GM18868 (cell line): ENCODE measurements around the gene FAM83G.
"Not testable (repeated sequence)": the region's sequence is repeated elsewhere in the genome, so short reads cannot be mapped to it uniquely, and the experiment has no call there.

Experiments used
- ATAC-seq: cut with Tn5 transposase; IDR thresholded peaks from one replicate; pipeline ENCODE4 v1.9.1; 2021; ENCODE audit warnings: mild to moderate bottlenecking, moderate library complexity; ENCODE audit not compliant: unreplicated experiment

The FAM83G gene

GRCh38 chr17:18956581-18956980 is 48.0 kb downstream of the FAM83G start:
- ATAC-seq = no peak

GRCh38 chr17:18956021-18956420 is 48.5 kb downstream of the FAM83G start:
- ATAC-seq = not testable (repeated sequence)

DNA sequence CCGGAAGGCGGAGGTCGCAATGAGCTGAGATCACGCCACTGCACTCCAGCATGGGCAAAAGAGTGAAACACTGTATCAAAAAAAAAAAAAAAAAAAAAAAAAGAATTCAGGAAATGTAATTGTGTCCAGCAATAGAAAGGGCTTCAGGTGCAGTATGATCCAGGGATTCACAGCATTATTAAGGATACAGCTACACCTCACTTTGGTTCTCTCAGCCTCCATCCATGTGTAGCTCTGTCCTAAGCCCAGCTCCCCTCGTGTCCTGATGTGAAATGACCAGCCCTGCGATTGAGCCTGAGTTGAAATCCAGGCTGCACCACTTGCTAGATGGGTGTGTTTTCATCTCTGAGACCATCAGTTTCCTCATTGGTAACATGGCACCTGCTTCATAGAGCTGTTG is 49.6 kb downstream of the FAM83G start:
- ATAC-seq = no peak

GRCh38 chr17:18954321-18954720 is 50.2 kb downstream of the FAM83G start:
- no peak for ATAC-seq

- ATAC-seq = no peak
These were observed 51.3 kb downstream of the FAM83G start for GRCh38 chr17:18953231-18953728.

- no peak for ATAC-seq
These were observed 52.4 kb downstream of the FAM83G start, which contains the start of gene SLC5A10 for GRCh38 chr17:18951941-18952842. TSS of gene SLC5A10 (plus strand) at chr17:18952165. CDS start at chr17:18952206, 41 bp downstream.

DNA sequence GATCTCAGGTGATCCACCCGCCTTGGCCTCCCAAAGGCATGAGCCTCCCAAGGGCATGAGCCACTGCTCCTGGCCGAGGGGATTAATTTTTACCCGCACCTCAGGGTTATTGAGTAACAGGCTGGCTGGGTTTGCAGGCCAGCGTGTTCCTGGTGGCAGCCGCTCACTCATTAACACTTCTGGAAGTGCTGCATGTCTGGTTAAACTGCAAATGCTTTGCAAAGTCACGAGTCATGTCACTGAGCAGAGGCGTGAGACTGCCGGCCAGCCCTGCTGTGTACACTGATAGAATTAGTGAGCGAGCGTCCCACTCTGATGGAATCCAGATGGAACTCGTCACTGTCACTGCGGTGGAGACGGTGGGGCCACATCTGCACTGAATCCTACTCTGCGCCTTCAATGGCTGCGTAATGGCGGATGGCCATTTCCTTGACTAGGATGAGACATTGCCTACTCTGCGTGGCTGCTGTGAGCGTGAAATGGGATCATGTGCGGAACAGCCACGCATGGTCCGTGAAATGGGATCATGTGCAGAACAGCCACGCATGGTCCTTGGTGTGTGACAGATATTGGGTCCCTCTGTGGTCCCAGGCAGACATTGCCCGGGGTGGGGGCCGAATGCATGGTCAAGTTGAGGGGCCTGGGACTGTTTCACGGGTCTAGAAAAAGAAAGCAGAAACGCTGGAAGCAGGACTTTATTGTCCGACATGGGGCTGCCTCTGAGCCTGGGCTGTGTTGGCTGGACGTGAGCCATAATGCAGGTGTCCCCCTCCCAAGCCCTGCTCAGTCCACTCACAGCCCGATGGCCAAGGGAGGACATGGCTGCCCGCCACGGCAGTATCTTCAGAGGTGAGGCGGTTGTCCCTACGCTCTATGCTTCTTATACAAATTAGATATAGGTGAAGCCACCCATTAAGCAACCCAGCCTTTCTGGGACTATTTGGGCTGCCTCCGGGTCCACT is 53.3 kb downstream of the FAM83G start:
- no peak for ATAC-seq

DNA sequence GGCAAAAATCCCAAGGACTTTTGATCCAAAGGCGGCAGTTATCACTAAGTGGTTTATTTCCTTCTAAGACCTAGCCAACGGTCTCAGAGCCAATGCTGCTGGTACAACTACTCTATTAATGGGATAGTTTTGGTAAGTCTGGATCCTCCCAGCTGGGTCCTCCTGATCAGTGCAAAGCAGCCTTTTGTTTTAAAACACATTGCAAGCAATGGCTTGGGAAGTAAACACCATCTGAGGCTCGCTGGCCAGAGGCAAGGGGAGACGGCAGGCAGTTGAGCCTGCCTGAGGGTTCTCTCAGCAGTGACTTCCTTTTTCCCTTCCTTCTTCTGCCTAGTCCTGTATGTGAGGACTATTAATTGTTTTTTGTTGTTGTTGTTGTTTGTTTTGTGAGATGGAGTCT is 54.2 kb downstream of the FAM83G start:
- no peak for ATAC-seq

GRCh38 chr17:18949566-18949965 is 55.0 kb downstream of the FAM83G start:
- no peak for ATAC-seq

GRCh38 chr17:18948476-18949006 is 56.0 kb downstream of the FAM83G start:
- ATAC-seq = no peak

- no peak for ATAC-seq
These were observed 56.7 kb downstream of the FAM83G start for GRCh38 chr17:18947866-18948265.

- no peak for ATAC-seq
These were observed 58.0 kb downstream of the FAM83G start for GRCh38 chr17:18946536-18946935.

- ATAC-seq = no peak
These were observed 59.9 kb downstream of the FAM83G start for GRCh38 chr17:18944646-18945045.

DNA sequence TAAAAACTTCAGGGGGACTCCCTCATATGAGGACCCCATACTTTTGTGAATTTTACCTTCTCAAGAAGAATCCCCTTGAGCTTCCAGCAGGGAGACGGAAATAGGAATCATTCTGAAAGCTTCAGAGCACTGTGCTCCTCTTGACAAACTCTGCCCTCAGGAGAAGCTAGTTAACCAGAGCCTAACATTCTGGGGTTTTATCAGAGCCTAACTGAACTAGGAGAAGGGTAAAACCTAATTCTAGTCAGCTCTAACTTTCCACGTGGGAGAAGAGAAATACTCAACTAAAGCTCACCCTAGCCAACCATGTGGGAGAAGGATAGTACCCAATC is 65.9 kb downstream of the FAM83G start:
- ATAC-seq = no peak

DNA sequence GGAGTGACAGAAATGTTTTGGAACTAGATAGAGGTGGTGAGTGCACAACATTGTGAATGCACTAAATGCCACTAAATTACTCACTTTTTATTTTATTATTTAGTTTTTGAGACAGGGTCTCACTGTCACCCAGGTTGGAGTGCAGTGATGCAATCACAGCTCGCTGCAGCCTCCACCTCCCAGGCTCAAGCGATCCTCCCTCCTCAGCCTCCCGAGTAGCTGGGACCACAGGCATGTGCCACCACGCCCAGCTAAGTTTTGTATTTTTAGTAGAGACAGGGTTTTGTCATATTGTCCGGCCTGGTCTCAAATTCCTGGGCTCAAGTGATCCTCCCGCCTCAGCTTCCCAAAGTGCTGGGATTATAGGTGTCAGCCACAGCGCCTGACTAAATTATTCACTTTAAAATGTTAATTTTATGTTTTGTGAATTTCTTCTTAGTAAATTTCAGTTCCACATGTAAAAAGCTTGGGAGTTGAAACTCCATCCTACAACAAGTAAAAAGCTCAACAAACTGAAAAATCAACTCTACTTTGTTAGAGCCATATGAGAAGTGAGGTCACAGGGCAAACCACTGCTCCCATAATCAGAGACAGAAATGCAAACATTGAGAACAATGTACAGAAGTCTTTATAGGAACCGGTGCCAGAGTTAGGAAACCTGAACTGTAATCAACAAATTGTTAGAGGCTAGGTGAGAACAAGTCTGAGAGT is 66.4 kb downstream of the FAM83G start:
- ATAC-seq = no peak

DNA sequence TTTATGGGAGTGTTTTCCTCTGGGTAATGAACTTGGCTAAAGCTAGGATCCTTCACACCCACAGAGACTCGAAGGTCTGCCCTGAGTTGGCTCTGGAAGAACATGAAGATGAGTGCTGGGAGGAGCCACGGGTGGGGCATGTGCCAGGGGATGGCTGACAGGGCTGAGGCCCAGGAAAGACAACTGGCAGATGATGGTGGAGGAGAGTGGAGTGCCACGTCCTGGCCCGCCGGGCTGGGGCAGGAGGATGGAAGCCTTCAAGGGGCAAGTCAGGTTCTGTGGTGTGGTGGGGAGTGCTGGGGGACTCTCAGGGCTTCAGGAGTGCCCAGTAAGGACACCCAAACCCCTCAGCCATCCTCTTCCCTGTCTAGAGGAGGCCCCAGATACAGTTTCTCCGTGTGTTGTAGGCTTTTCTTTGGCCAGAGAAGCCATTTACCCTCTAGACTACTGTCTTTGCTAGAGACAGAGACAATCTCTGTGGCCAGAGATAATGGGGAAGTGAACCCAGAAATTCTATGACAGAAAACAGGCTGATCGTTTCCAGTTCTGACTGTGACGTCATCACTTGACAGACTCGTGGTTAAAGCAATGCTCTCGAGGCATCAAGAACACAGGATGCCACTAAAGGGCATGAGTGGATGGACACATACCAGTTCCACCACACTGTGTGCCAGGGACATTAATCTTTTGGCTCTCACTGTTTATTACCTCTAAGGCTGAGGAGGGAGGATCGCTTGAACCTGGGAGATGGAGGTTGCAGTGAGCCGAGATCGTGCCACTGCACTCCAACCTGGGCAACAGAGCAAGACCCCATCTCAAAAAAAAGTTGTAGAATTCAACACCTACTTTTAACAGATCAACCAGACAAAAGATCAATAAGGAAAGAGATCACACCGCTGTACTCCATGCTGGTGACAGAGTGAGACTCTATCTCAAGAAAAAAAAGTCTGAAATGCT is 71.2 kb downstream of the FAM83G start:
- ATAC-seq = no peak

DNA sequence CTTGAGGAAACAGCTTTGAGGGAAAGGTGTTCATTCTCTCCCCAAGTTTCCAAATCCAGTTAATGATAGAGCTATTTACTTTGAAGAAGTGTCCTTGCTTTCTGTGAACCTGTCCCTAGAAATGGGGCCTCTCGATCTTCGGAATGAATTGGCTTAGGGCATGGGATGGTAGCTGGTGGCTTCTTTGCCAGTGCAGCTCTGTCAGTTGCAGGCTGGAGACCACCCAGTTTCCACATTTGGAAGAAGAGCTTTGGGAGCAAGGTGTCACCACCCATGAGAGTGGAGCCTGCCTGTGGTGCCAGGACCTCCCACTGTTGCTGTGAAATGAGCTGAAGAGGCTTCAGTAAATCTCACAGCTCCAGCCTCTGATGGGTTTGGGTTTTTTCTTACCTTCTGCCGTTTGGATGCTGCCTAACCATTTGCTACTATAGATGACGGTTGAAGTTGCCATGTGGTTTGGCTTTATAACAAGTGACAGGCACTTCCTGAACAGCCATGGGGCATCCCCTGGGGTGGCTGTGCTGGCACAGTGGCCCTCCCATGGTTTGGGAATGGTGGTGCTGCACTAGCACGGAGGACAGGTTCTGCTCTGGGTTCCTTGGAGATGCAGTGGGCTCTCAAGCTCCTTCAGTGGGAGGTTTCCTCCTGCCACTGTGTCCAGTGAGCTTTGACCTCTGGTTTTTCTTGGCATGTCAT is 72.1 kb downstream of the FAM83G start:
- no peak for ATAC-seq

- no peak for ATAC-seq
These were observed 75.9 kb downstream of the FAM83G start for GRCh38 chr17:18928628-18929125.

GRCh38 chr17:18925187-18925586 is 79.4 kb downstream of the FAM83G start:
- no peak for ATAC-seq
